Measurements from ENCODE around the gene TMEM238.

TMEM238 gene

DNA sequence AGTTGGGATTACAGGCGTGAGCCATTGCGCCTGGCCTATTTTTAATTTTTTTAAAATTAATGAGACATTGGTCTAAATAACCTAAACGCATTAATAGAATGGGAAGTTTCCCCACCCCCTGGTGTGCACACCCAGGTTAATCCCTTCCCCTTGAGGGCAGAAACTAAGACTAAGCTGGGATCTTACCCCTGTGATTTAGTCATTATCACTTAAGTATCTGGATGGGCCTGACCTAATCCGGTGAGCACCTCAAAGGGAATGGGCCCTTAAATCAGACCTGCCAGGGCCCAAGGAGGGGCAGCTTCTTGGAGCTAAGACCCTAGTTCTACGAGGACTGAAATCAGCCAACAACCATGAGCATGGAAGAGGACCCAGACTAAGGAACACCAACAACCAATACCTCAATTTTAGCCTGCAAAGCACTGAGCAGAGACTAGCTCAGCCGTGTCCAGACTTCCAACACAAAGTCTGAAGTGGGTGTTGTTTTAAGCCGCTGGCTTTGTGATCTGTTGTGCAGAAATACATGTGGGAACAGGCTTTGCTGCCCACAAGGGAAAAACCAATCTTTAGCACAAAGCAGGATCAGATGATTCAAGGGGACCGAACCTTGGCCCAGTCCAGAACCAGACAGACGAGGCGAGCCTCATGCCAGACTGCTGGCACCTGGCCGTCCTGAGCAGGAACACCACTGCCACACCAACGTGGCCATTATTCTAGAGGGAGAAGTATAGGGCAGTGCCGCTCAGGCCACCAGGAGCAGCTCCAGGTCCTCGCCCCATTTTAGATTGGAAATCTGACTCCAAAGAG, 16.4 kb upstream of the TMEM238 start:
- DNase-seq, result no peak

DNA sequence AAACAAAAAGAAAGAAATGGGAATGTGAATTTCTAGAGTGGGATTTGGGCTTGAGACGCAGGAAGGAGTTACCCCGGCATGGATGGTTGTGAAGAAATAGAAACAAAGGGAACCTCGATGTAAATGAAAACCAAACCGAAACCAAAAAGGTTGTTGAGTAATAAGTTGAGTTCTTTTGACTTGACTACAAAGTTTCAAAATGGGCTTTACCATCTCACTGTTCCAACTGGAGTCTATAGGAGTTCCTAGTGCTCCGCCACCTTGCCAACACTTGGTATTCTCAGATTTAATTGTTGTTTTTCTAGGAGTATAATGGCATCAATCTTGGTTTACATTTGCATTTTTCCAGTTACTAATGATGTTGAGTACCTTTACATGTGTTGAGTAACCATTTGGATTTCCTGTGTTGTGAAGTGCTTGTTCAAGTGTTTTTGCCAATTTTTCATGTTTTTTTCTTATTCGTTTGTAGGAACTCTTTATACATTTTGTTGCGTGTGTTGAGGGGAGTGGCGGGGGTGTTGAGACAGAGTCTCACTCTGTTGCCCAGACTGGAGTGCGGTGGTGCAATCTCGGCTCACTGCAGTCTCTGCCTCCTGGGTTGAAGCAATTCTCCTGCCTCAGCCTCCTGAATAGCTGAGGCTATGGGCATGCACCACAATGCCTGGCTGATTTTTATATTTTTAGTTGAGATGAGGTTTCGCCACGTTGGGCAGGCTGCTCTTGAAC, 14.3 kb upstream of the TMEM238 start:
- no peak for DNase-seq

- no peak for DNase-seq
Measured at GRCh38 chr19:55392820-55393761, 9.0 kb upstream of the TMEM238 start.

DNA sequence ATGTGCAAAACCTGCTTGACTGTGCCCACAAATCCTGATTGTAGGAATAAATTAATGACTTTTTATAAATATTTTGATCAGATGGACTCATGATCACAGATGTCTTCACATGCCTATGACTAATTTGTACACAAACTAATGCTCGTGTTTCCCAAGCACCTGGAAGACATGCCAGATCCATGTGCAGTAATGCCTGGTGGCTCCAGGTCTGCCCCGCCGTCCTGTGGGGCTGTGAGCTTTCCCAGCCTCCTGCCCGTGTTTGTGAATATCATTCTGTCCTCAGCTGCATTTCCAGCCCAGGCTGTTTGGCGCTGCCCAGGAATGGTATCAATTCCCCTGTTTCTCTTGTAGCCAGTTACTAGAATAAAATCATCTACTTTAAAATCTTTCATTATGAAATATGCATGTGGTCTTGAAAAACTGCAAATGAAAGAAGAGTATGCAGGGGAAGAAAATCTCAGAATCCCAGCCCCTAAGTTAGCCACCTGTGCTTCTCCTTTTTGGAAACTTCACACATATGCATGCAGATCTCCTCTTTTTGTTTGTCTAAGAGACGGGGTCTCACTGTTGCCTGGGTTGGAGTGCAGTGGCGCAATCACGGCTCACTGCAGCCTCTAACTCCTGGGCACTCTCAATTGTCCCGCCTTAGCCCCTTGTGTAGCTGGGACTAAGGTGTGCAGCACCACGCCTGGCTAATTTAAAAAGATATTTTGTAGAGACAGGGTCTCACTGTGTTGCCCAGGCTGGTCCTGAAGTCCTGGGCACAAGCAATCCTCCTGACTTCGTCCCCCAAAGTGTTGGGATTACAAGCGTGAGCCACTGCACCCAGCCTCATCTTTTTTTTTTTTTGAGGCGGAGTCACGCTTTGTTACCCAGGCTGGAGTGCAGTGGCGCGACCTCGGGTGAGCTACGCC, 7.9 kb upstream of the TMEM238 start:
- no peak for DNase-seq

GRCh38 chr19:55391191-55391670, 7.1 kb upstream of the TMEM238 start:
- no peak for DNase-seq

DNA sequence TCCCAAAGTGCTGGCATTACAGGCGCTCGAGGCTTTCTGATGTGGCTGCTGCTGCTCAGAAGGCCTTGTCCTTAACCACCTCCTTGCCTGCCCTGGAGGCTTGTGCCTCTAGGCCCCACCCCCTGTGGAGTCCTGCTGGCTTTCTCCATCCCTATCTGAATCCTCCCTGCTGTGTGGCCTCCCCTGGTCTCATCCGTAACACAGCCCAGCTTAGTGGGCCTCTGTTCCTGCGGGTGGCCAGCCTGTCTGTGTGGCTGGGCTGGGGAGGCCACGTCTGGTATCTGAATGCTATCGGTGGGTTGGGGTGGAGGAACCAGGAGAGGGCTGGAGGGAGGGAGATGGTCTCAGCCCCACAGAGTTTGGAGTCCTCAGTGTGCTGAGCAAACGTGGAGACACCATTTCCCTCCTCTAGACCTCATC, 6.4 kb upstream of the TMEM238 start:
- DNase-seq, result no peak

GRCh38 chr19:55389386-55390317, 5.6 kb upstream of the TMEM238 start:
- no peak for DNase-seq

GRCh38 chr19:55387736-55388497, 3.8 kb upstream of the TMEM238 start:
- DNase-seq, result no peak

DNA sequence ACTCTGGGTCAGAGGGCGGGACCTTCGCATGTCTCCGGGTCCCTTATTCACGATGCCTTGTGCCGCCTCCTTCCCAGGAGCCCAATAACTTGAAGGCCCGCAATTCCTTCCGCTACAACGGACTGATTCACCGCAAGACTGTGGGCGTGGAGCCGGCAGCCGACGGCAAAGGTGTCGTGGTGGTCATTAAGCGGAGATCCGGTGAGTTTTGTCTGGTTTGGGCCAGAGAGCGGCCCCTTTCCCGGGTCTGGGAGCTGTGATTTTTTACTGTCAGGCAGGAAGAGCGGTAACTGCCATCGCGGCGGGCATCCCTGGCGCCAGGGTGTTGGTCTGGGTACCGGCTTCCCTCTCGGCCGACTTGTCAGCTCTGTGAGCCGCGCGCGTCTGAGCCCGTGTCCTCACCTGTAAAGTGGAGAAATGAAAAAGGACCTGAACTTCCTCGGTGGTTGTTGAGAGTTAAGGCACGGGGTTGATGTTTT, 2.4 kb upstream of the TMEM238 start:
- no peak for DNase-seq

DNA sequence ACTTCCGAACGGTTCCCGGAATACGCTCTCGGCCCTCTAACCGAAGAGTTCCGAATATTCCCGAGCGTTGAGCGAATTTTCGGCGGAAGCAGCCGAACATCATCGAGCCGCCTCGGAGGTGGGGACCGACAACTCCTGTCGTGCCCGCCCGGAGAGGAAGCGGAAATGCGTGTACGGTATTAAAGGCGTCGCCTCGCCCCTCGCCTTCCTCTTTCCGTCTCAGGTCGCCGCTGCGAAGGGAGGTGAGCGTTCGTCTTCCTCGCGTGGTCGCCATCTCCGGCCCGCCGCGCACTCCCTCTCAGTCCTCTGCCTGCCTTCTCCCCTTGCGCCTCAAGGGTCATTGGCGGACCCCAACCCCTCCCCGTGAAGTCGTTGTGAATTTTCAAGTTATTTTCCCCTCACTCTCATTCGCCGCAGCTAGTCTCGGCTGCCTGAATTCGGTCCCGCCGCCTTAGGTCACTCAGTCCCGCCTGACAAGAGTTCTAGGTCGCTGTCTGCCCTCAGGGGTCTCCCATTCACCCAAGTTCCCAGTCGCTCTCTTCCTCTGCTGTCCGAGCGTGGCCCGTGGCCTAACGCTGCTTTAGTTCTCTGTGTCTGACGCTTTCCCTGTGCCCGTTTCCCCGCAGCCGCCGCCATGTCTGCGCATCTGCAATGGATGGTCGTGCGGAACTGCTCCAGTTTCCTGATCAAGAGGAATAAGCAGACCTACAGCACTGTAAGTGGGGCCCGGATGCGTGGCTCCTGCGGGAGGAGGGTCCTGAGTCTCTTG, 1.8 kb upstream of the TMEM238 start, which contains the start of gene RPL28:
Gene RPL28 (plus strand): TSS at position 209 of the 769 bp plus-strand sequence. CDS start 426 bp downstream, at position 635.
- DNase-seq, result peak; percentile 98

- DNase-seq, result peak; percentile 96
Measured at GRCh38 chr19:55384920-55385723, 1.0 kb upstream of the TMEM238 start.

GRCh38 chr19:55383279-55384130, 587 bp downstream of the TMEM238 start:
- DNase-seq, result peak; percentile 62

DNA sequence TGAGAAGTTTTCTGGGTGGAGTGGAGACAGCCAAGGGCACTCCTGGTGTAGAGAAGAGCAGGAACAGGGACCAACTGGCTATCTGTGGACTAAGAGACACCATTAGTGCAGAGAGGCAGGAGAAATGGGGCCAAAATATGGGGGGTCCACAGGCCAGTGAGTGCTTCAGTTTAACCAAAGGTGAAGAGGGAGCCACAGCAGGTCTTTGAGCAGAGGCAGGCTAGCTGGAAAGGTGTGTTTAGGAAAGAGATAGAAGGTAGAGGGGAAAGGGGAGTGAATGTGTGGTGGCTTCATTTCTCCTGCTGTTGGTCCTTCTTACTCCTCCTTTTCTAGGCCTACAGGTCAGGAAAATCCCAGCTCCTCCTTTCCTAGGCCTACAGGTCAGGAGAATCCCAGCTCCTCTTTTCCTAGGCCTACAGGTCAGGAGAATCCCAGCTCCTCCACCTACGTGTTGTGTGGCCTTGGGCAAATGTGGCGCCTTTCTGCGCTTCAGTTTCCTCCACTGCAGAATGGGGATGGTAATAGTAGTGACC, 1.5 kb downstream of the TMEM238 start:
- DNase-seq, result no peak

DNA sequence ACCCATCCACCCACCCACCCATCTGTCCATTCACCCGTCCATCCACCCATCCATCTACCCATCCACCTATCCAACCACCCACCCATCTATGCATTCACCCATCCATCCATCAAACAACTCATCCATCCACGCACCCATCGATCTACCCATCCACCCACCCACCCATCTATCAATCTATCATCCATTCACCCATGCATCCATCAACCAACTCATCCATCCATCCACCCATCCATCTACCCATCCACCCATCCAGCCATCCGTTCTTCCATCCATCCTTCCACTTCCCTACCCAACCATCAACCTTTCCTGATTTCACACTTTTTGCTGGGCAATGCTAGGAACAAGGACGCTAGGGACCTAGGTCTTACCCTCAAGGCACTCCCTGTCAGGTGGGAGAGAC, 2.1 kb downstream of the TMEM238 start:
- no peak for DNase-seq

DNA sequence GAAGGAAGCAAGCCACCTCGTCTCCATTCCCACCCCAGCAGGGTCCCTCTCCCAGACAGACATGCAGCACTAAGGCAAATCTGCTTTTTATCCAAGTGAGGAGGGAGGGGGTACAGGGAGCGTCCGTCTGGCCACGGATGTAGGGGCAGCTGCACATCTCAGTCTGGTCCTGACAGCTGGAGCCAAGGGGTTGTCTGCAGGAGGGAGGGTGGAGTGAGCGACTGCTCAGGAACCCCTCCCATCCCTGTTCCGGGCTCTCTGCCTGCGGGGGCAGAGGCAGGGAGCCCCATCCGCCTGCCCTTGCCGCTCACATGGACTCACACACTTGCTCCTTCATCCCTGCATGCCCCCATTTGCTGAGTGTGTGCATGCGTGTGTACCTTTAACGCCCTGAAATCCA, 4.9 kb downstream of the TMEM238 start:
- DNase-seq, result no peak

GRCh38 chr19:55377356-55378131, 6.5 kb downstream of the TMEM238 start:
- DNase-seq, result no peak

All from fibroblast of upper back skin (primary cell).